GM08714 (cell line): ENCODE results near the gene KIAA1671.

Experiments used
- H3K4me3 ChIP-seq: fragments of 200-500 bp; sonication (Bioruptor generic); 2 replicates; pipeline ENCODE4 v1.5.1; 2014; ENCODE audit warnings: mild to moderate bottlenecking, low read length, inconsistent platforms
- ZNF274 ChIP-seq: IDR thresholded peaks from 2 replicates; pipeline ENCODE4 v1.6.1; 2012; ENCODE audit warnings: mild to moderate bottlenecking, low read depth, low read length

The KIAA1671 gene

GRCh38 chr22:25081409-25081824, 128.9 kb downstream of the KIAA1671 start:
- no peak overlapping the region for H3K4me3 ChIP-seq
- TF ChIP-seq ZNF274, result no peak

- no peak overlapping the region for H3K4me3 ChIP-seq
- TF ChIP-seq ZNF274, result no peak
Observed at GRCh38 chr22:25082096-25082495, 129.6 kb downstream of the KIAA1671 start.

GRCh38 chr22:25083056-25083806, 130.7 kb downstream of the KIAA1671 start:
- no peak for TF ChIP-seq ZNF274
- H3K4me3 ChIP-seq, result no peak overlapping the region

GRCh38 chr22:25083807-25084200, 131.3 kb downstream of the KIAA1671 start:
- no peak overlapping the region for H3K4me3 ChIP-seq
- TF ChIP-seq ZNF274, result no peak

- TF ChIP-seq ZNF274, result no peak
Observed at GRCh38 chr22:25084405-25085107, 132.0 kb downstream of the KIAA1671 start.

GRCh38 chr22:25085156-25085555, 132.6 kb downstream of the KIAA1671 start:
- no peak for TF ChIP-seq ZNF274
- H3K4me3 ChIP-seq, result no peak overlapping the region

More at GRCh38 chr22:25084405-25085107, 132.0 kb downstream of the KIAA1671 start:
- no peak overlapping the region for H3K4me3 ChIP-seq

GRCh38 chr22:25085930-25086901, 133.7 kb downstream of the KIAA1671 start:
- peak overlapping the region; percentile 34; the same call in 1 of the 2 replicates for H3K4me3 ChIP-seq
- no peak for TF ChIP-seq ZNF274

- H3K4me3 ChIP-seq, result no peak overlapping the region; the same call in 1 of the 2 replicates
- no peak for TF ChIP-seq ZNF274
Observed at GRCh38 chr22:25086902-25087282, 134.4 kb downstream of the KIAA1671 start.

- no peak for TF ChIP-seq ZNF274
- no peak overlapping the region for H3K4me3 ChIP-seq
Observed at GRCh38 chr22:25090225-25090890, 137.8 kb downstream of the KIAA1671 start.

- no peak for TF ChIP-seq ZNF274
- no peak overlapping the region for H3K4me3 ChIP-seq
Observed at GRCh38 chr22:25091458-25091857, 138.9 kb downstream of the KIAA1671 start.

- H3K4me3 ChIP-seq, result no peak overlapping the region
- TF ChIP-seq ZNF274, result no peak
Observed at GRCh38 chr22:25092119-25092518, 139.6 kb downstream of the KIAA1671 start.

GRCh38 chr22:25094579-25094978, 142.1 kb downstream of the KIAA1671 start:
- TF ChIP-seq ZNF274, result no peak
- H3K4me3 ChIP-seq, result no peak overlapping the region

GRCh38 chr22:25095869-25096268, 143.4 kb downstream of the KIAA1671 start:
- TF ChIP-seq ZNF274, result no peak

More at GRCh38 chr22:25095869-25096268, 143.4 kb downstream of the KIAA1671 start:
- H3K4me3 ChIP-seq, result no peak overlapping the region
